GM12873 (cell line): Measurements from ENCODE around the gene FAM13B.

Source experiments
- TF ChIP-seq, protein P1 (sequence below): IDR thresholded peaks from 2 replicates; pipeline ENCODE4 v1.5.1; 2012; ENCODE audit warnings: low read depth, mild to moderate bottlenecking, moderate library complexity, low read length, control low read depth; ENCODE audit not compliant: insufficient read depth; ENCODE audit errors: missing control alignments

Gene FAM13B

DNA sequence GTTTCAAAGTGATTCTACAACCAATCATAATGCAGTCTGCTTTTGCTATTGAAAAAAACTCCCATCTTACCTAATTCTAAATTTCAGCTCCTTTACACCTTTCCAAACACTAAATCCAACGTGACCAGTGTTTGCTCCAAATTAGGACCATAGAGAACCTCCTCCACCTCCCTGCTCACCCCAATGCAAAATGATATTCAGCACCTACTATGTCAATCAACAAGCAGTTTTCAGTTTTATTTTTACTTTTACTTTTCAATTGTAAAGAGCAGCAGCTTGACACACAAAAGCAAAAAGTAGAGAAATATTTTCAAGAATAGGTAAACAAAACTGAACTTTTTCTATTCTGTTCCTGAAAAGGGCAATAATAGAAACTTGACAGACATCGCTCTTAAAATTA, 3.4 kb downstream of the FAM13B start:
- TF ChIP-seq, protein P1, sequence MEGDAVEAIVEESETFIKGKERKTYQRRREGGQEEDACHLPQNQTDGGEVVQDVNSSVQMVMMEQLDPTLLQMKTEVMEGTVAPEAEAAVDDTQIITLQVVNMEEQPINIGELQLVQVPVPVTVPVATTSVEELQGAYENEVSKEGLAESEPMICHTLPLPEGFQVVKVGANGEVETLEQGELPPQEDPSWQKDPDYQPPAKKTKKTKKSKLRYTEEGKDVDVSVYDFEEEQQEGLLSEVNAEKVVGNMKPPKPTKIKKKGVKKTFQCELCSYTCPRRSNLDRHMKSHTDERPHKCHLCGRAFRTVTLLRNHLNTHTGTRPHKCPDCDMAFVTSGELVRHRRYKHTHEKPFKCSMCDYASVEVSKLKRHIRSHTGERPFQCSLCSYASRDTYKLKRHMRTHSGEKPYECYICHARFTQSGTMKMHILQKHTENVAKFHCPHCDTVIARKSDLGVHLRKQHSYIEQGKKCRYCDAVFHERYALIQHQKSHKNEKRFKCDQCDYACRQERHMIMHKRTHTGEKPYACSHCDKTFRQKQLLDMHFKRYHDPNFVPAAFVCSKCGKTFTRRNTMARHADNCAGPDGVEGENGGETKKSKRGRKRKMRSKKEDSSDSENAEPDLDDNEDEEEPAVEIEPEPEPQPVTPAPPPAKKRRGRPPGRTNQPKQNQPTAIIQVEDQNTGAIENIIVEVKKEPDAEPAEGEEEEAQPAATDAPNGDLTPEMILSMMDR: no peak

DNA sequence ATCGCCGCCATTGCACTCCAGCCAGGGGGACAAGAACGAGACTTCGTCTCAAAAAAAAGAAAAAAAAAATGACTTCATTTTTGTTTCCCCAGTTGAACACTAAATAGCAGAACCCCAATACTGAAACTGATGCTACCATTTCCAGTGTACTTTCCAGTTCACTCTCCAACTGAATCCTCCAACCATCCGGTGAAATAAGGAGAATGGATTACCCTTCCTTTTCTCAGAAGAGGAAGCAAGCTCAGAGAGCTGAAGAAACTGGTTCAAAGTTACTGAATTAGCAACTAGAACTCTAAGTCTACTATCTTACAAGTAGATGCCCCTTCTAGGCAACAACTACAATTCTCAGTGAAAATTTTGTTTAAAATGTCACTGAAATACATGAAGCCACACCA, 3.9 kb downstream of the FAM13B start:
- TF ChIP-seq, protein P1: no peak

DNA sequence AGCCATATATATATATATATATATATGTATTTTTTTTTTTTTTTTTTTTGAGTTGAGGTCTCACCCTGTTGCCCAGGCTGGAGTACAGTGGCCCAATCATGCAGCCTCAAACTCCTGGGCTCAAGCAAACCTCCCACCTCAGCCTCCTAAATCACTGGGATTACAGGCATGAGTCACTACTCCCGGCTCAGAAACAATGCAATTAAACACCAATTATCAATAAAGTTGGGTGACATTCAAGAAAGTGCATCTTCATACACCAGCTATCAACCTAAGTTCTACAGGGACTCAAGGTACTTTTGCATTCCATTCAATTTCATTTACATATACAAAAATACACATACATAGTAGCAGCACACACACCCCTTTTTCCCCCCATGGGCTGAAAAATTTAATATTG, 7.6 kb downstream of the FAM13B start:
- TF ChIP-seq, protein P1: no peak

DNA sequence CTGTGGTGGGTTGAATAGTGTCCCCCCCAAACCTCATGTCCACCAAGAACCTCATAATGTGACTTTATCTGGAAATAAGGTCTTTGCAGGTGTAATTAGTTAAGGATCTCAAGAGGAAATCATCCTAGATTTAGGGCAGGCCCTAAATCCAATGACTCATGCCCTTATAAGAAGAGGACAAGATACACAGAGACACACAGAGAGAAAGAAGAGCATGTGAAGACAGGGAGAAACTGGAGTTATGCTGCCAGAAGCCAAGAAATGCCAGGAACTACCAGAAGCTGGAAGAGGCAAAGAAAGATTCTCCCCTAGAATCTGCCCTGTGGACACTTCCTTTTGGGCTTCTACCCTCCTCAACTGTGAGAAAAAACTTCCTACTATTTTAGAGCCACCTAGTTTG, 8.8 kb downstream of the FAM13B start:
- TF ChIP-seq, protein P1: no peak

DNA sequence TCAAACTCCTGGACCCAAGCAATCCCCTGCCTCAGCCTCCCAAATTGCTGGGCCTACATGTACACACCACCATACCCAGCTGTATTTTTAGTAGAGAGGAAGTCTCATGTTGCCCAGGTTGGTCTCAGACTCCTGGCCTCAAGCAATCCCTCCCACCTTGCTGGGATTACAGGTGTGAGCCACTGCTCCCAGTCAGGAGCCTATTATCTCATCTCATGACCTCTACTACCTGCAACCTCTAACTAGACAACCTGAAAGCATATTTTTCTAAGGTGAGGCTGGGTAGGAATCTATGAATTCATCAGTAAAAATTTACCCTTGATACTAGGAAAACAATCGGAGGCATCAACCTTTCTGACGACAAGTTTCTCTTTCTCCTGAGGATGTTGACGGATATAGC, 10.0 kb downstream of the FAM13B start:
- TF ChIP-seq, protein P1: no peak

DNA sequence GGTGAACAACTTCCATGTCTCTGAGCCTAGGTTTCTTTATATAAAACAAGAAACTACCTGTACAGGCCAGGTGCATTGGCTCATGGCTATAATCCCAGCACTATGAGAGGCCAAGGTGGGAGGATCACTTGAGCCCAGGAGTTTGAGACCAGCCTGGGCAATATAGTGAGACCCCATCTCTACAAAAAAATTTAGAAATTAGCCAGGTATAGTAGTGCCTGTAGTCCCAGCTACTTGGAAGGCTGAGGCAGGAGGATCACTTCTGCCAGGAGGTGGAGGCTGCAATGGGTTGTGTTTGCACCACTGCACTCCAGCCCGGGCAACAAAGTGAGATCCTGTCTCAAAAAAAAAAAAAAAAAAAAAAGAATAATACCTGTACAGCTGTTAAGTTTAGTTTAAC, 11.1 kb downstream of the FAM13B start:
- TF ChIP-seq, protein P1: no peak

DNA sequence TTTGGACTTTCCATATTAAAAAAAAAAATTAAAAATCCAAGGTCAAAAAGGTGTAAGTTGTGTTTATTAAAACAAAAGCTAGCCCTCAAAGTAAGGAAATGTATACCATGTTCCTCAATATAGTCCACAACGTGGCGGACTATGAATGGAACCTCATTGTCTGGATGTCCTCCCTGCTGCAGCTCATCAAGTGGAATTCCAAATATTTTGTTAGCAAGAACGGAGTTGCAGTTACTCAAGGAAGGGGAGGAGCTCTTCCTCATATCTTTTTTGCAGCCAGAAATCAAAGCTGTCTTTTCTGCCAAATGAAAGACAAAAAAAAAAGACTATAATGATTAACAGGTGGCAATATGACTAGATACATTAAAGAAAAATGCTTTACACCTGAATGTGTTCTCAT, 14.0 kb downstream of the FAM13B start:
- TF ChIP-seq, protein P1: no peak

DNA sequence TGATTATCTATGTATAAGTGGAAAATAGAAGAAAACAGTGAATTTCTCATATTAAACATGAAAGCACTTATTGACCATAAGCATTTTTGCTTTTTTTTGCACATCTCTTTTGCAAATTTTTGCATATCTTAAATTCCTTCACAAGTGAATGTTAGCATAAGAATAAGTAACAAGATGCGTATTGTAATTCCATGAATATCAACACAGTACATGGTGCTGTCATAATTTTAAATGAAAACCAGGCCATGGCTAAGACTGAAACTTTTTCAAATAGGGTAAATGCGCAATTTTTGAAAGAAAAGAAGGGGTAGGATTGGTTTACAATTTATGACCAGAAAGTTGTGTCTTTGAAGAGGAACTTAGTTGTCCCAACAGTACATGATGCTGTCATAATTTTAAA, 17.0 kb downstream of the FAM13B start:
- TF ChIP-seq, protein P1: no peak
